ENCODE measurements around the gene CRHR2. TPM values are rescaled to one million over a fixed set of nuclear protein-coding genes. Genes with fewer than 3 reads are reported as not detected.

The CRHR2 gene
- total and polyA plus RNA-seq, 2 experiments from 2014 or later = 0.14 to 1.4 TPM

DNA sequence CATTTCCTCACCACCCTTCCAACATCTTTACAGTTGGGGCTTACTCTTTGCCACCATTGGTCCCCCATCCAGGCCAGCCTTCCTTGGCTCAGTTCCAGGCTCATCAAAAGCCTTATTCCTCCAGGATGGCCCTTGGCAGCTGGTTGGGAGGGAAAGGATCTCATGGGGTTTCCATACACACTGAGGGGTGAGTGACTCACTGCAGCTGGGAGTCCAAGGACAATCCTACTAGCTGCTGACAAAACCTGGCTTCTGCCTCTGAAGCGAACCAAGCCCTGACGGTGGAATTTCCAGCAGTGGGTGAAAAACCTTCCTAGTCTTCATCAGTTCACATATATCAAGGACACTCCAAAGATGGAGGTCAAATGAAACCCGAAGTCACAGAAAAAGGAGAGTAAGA, 22.9 kb downstream of the CRHR2 start (continued):
- no peak for TF ChIP-seq ZNF462 (CRISPR knock-in tag; IDR thresholded peaks at IDR 0.05)

DNA sequence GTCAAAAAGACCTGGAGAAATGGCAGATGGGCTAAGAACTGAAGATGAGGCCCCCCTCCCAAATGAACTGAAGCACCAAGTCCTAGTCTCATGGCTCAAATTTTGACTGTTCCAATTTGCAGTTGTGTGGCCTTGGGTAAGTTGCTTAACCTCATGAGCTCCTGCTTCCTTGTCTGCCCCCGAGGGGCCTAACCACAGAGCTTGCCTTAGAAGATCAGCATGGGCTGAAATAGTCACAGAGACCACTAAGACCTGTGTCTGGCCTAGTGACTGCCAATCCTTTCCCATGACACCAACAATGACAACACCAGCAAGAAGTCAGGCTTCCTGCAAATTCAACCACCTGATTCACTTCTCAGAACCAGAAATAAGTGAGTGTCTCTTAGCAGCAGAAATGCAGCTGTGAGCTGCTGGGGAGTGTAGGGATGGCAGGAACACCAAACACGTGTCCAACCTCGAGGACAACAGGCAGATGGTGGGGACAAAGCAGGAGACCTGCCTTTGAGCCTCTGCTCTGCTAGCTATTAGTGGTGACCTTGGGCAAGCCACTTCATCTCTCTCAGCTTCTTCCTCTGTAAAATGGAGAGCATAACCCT, 23.7 kb downstream of the CRHR2 start:
- Mint-ChIP-seq H3K27ac (no peak overlapping the region), H3K4me1 (no peaks in the 10 kb centered on the region), H3K36me3 (ENCODE audit: low read depth) (no peaks in the 10 kb centered on the region; the same call in 2 of the 3 replicates), H3K4me3 (no peak overlapping the region), H3K9me3 (no peaks in the 10 kb centered on the region), H3K27me3 (ENCODE audit: insufficient read depth, low read depth, poor library complexity) (peaks cover 10% of the 10 kb centered on the region)
- H3K36me3 ChIP-seq (ENCODE audit: insufficient read depth) = no peaks in the 10 kb centered on the region
- no peak overlapping the region for H2AFZ ChIP-seq
- H3K4me1 ChIP-seq (ENCODE audit: insufficient read depth) = no peaks in the 10 kb centered on the region
- no peak overlapping the region for H3K4me2 ChIP-seq
- no peak overlapping the region for H3K4me3 ChIP-seq
- H3K9me2 ChIP-seq (ENCODE audit: insufficient read depth) = 0 out of 2 replicates have a peak, but pooled peaks cover 5% of the 10 kb centered on the region
- no peaks in the 10 kb centered on the region for H3K79me2 ChIP-seq (replicated peaks; ENCODE audit: insufficient read depth)
- H3K27ac ChIP-seq (ENCODE audit: low read depth) = no peak overlapping the region
- no peaks in the 10 kb centered on the region for H3K27me3 ChIP-seq (ENCODE audit: insufficient read depth)
- ATAC-seq (no peak), DNase-seq (ENCODE audit: low spot score) (no peak)
- H3F3A ChIP-seq (replicated peaks; ENCODE audit: low read depth) = no peaks in the 10 kb centered on the region
- no peaks in the 10 kb centered on the region for H4K20me1 ChIP-seq (replicated peaks; ENCODE audit: insufficient read depth)
- no peak for TF ChIP-seq ZNF114 (CRISPR knock-in tag; IDR thresholded peaks at IDR 0.05)
- no peak for TF ChIP-seq JUNB (IDR thresholded peaks at IDR 0.05; ENCODE audit: unreplicated experiment)
- TF ChIP-seq ZNF331 (CRISPR knock-in tag; IDR thresholded peaks at IDR 0.05; ENCODE audit: low read depth) = no peak
- TF ChIP-seq CREB1 (CRISPR knock-in tag; IDR thresholded peaks at IDR 0.05; ENCODE audit: low read depth) = no peak
- no peak for TF ChIP-seq ZNF462 (CRISPR knock-in tag; IDR thresholded peaks at IDR 0.05)

All from GM23338 (cell line).